ENCODE results near the gene ROCK2. TPM values are rescaled to one million over a fixed set of nuclear protein-coding genes. Genes with fewer than 3 reads are reported as not detected.

The ROCK2 gene
- total and polyA plus RNA-seq, 2 of the 13 experiments (the other 11 are each of a cell fraction or from before 2014, with no cell fraction given) = 38.1 to 119 TPM

GRCh38 chr2:11133238-11133935 lies 211.0 kb downstream of the ROCK2 start (continued):
- TF ChIP-seq PLSCR1 (CRISPR knock-in tag; IDR thresholded peaks at IDR 0.05; ENCODE audit: borderline replicate concordance) (no peak), SALL1 (CRISPR knock-in tag; IDR thresholded peaks at IDR 0.05) (0 out of 2 replicates have a peak, but pooled peaks have one; percentile 14), ATF2 (CRISPR knock-in tag; IDR thresholded peaks at IDR 0.05) (no peak), YEATS4 (CRISPR knock-in tag; IDR thresholded peaks at IDR 0.05; ENCODE audit: borderline replicate concordance) (no peak), ZNF343 (CRISPR knock-in tag; IDR thresholded peaks at IDR 0.05) (no peak; the same call in 1 of the 2 replicates), BATF2 (CRISPR knock-in tag; IDR thresholded peaks at IDR 0.05) (peak; percentile 14; the same call in 1 of the 2 replicates), YEATS2 (CRISPR knock-in tag; IDR thresholded peaks at IDR 0.05; ENCODE audit: borderline replicate concordance) (no peak), GPN1 (CRISPR knock-in tag; IDR thresholded peaks at IDR 0.05; ENCODE audit: borderline replicate concordance) (no peak), ZNF614 (CRISPR knock-in tag; IDR thresholded peaks at IDR 0.05; ENCODE audit: borderline replicate concordance) (no peak), FOXP1 (IDR thresholded peaks at IDR 0.05) (no peak), FOXP1 (CRISPR knock-in tag; IDR thresholded peaks at IDR 0.05) (no peak), ZFP90 (CRISPR knock-in tag; IDR thresholded peaks at IDR 0.05; ENCODE audit: borderline replicate concordance) (no peak), MLLT10 (CRISPR knock-in tag; IDR thresholded peaks at IDR 0.05) (no peak), ZNF770 (CRISPR knock-in tag; IDR thresholded peaks at IDR 0.05) (no peak), KLF9 (CRISPR knock-in tag; IDR thresholded peaks at IDR 0.05; ENCODE audit: low read depth) (no peak), RNF219 (CRISPR knock-in tag; IDR thresholded peaks at IDR 0.05) (no peak), ZNF562 (CRISPR knock-in tag; IDR thresholded peaks at IDR 0.05; ENCODE audit: borderline replicate concordance) (no peak), TAF15 (IDR thresholded peaks at IDR 0.05; ENCODE audit: low read depth, low read length, poor library complexity, severe bottlenecking) (no peak), CBX1 (IDR thresholded peaks at IDR 0.05; ENCODE audit: low read depth) (no peak), BCL3 (CRISPR knock-in tag; IDR thresholded peaks at IDR 0.05) (no peak; the same call in 1 of the 2 replicates), THAP7 (CRISPR knock-in tag; IDR thresholded peaks at IDR 0.05) (no peak)

All from HepG2 (cell line).